Stimulated activated CD4-positive, alpha-beta T cell treated with anti-CD3 and anti-CD28 coated beads, Interleukin-1b, Interleukin-23, amount 100 ng/mL, for 24 hours (primary cell): ENCODE results near the gene RAB30.
"Not testable (repeated sequence)": the region's sequence is repeated elsewhere in the genome, so short reads cannot be mapped to it uniquely, and the experiment has no call there.

ENCODE experiments used
- DNase-seq, 4 experiments: peaks; one replicate each; pipeline ENCODE4 v3.0.0-alpha.2; 2020; ENCODE audit warnings: low read depth in 4 of 4, low spot score in 1 of 4

Gene RAB30

GRCh38 chr11:83011333-83012167 lies 60.1 kb downstream of the RAB30 start:
- no peak for DNase-seq

- DNase-seq, result no peak
Observed at GRCh38 chr11:83009999-83010398, 61.7 kb downstream of the RAB30 start.

DNA sequence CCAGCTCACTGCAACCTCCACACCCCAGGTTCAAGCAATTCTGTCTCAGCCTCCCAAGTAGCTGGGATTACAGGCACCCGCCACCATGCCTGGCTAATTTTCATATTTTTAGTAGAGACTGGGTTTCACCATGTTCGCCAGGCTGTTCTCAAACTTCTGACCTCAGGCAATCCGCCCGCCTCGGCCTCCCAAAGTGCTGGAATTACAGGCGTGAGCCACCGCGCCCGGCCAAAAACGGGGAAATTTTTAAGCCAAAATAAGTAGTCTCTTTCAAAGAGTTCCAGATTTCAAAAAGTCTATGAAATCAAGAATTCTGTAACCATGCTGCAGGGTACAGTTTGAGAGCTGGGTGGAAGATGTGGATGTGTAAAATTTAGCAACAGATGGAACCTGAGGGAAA lies 62.6 kb downstream of the RAB30 start:
- DNase-seq, result not testable (repeated sequence)

DNA sequence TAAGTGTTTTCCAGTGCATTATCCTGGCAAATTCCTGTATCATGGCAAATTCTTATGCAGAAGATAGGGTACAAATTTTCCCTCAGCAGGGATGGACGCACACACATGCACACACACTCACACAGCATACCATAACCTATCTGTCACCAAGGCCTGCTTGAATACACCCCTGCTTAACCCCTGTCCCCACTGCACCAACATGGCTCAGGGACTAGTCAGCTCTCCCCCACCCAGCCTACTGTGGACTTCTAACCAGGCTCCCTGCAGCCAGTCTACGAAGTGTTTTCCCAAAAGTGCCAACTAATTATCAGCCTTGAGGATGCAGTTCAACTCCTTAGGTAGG lies 63.1 kb downstream of the RAB30 start:
- DNase-seq, result no peak

DNA sequence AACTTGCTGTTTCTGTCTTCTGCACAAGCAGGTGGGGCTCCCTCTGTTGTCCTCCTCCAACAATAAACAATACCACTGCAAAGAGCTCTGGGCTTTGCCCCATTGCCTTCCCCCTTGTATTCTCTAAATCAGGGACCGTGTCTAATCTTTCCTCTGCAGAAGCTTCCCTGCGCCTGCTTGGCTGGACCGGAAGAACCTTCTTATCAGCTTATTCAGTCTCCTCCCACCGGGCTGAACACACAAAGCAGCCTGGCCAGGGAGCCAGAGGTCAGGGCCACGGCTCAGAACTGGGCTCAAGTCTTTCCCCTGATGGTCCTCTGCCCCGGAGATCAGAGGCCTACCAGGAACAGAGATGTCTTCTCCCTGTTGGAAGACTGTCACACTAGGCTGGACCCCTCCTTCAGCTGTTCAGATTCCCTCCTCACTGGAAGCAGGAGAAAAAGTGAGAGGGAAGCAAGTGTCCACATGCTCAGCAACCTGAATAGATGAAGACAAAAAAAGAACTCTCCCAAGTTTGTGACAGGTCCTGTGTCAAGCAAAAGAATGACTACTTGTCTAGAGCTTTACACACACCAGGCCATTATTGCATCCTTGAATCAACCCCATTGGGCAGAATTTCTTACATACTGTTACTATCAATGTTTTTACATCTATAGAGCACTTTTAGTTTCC lies 63.7 kb downstream of the RAB30 start:
- DNase-seq, result no peak

- no peak for DNase-seq
Observed at GRCh38 chr11:83007477-83007876, 64.2 kb downstream of the RAB30 start.

GRCh38 chr11:83006877-83007330 lies 64.8 kb downstream of the RAB30 start:
- no peak for DNase-seq

DNA sequence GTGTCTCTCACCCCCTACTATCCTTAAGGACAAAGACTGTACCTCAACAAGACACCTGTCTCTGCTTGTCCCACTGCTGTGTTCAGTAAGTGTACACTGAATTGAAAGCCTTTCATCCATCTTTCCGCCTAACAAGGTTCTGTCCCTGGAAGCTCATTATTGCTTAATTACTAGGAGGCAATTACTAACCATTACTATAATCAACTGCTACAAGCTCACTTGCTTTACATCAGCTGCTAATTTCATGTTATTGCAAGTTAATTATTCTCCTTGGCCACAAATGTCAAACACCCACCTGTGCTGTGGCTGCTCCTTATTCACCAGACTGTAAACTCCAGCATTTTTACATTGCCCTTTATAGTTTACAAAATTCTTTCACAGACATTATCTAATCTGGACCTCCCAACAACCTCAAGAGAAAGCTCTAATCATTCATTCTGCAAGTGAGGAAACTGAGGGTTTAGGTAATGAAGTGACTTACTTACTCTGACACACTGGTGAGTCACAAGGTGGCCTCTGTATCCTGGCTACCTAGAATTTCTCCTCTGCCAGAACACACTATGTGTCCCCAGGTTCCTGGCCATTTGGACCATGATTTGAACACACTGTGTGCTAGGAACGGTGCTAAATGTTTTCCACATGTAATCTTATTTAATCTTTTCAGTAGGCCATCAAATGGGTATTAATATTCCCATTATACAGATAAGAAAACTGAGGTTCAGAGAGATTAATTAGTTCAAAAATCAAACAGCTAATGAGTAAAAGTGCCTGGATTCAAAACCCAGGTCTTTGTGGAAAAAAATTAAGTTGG lies 66.7 kb downstream of the RAB30 start:
- no peak for DNase-seq

DNA sequence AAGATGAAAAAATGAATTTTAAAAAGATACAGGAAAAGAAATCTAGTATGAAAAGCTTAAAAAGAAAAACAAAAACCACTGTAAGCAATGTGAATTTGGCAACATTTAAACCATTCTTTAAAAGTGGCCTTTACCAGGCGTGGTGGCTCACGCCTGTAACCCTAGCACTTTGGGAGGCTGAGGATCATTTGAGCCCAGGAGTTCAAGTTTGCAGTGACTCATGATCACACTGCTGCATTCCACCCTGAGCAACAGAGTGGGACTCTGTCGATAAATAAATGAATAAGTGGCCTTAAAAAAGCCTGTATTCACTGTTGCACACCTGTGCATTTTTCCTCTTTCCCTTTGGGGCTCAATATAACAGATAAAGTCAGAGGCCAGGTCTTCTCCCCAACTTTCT lies 69.2 kb downstream of the RAB30 start:
- no peak for DNase-seq

DNA sequence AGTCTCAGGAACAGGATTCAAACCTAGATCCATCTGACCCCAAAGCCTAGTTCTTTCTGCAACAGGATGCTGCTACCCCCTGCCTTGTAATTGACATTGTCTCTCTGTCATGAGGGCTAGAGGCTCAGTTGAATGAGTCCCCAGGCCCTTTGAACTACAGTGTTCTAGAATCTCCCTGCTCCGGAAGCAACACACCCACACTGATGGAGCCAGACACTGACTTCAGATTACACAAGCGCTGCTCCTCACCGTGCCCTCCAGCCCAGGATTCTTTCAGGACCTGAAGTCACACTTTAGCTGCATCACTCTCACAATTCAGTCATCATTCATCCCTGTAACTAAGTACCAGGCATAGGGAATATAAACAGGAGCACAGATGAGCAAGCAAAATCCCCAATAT lies 69.6 kb downstream of the RAB30 start:
- DNase-seq, result no peak

- DNase-seq, result no peak
Observed at GRCh38 chr11:83000381-83000780, 71.3 kb downstream of the RAB30 start.

- DNase-seq, result no peak
Observed at GRCh38 chr11:82999232-82999631, 72.5 kb downstream of the RAB30 start.

DNA sequence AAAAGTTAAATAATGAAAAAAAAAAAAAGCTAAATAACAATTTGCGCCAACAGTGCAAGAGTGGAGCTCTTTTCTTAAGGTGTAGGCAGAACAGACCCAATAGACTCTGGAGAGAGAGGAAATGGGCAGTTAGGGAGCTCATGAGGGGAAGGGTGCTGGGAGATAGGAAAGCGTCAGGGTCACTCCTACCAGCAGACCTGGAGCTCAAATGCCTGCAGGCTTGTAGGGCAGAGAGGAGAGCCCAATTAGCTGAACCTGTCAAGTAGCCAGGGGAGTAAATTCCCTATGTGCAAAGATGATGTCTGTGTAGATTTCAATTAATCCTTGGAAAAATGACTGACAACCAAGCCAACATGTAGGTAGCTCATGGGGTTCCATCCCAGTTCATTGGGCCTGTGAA lies 73.0 kb downstream of the RAB30 start:
- DNase-seq, result no peak

DNA sequence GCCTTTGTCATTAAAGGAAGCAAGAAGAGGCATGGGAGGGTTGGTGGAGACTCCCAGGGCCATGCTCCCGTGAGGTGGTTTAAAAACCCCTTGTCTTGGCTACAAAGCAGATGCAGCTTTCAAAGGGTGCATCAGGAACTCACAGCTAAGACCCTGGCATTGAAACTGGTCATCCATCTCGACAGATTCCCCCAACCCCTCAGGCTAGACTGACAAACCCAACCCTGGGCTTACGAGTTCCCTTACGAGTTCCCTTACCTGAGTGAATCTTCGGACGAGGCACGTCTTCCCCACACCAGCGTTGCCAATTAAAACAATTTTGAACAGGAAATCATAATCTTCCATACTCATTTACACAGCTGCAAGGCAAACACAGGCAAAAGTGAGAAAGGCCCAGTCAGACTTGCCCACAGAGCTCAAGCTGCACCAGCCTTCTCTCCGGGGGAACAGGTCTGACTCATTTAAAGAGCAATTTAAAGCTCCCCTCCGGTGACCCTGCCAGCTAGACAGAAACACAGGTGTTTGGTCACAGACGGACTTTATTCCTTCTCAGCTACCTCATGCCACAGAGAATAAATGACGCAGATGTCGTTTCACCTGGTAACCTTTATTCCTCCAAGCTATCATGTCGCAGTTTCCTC lies 74.6 kb downstream of the RAB30 start:
- DNase-seq, result peak in 1 of 4 experiments; percentile 17

GRCh38 chr11:82995754-82996398 lies 75.8 kb downstream of the RAB30 start:
- DNase-seq, result peak in 1 of 4 experiments; percentile 13

- DNase-seq, result no peak
Observed at GRCh38 chr11:82995235-82995634, 76.5 kb downstream of the RAB30 start.

DNA sequence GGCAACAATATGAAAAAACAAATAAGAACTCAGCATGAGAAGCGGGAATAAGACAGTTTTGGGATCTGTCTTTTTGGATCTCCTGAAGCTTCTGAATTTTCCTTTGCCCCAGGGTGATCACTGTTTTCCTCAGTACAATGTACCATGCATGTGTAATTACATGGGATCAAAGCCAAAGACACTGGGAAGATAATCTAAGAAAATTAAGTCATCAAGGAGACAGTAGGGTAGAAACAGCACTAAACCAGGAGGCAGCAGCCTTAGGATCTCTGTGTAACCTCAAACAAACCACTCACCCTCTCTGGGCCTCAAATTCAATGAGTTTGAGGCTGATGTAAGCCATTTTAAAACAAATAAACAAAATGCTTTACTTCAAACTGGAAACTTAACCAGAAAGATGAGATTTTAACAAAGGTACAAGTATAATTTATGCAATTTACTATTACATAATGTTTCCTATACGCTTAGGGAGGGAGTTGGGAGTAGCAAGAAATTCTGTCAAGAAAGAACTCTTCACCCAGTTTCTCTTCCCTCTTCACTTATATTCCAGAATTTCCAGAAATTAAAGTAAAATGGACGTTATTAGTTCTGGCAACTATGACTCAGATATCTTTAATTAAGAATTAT lies 77.0 kb downstream of the RAB30 start:
- no peak for DNase-seq

DNA sequence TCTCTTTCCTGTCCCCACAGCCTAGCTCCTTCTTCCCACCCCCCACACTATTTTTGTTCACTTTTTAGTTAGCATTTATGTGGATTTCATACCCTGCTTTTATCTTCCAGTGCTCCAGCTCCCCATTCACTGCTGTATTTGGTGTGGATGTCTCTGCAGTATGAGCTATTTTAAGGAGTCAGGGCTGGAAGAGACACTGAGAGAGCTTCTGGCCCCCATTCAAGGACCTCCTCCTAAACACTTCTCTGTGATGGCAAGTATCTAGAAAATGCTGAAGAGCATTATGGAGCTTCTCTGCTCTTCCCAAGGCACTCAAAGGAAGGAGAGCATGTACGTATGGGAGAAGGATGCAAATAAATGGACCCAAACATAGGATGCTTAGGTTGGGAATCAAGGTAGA lies 79.5 kb downstream of the RAB30 start:
- DNase-seq, result no peak

- DNase-seq, result no peak
Observed at GRCh38 chr11:82989628-82990404, 81.9 kb downstream of the RAB30 start.
